GM23248 (cell line): ENCODE data around the gene JARID2.

ENCODE experiments used
- EZH2 ChIP-seq: fragments of 200-600 bp; sonication (generic); IDR thresholded peaks from 2 replicates; pipeline ENCODE4 v1.6.1; 2018; ENCODE audit warnings: antibody characterized with exemption, mild to moderate bottlenecking; ENCODE audit not compliant: insufficient read depth, poor library complexity, severe bottlenecking
- EZH2phosphoT487 ChIP-seq: fragments of 200-600 bp; sonication (generic); IDR thresholded peaks from 2 replicates; pipeline ENCODE4 v1.6.1; 2018; ENCODE audit warnings: antibody characterized with exemption, moderate library complexity, mild to moderate bottlenecking, low read depth; ENCODE audit not compliant: insufficient read depth

GRCh38 chr6:15462717-15463525, 217.1 kb downstream of the JARID2 start:
- TF ChIP-seq EZH2phosphoT487 (no peak), EZH2 (no peak)
